ENCODE data around the gene STKLD1. TPM values are rescaled to one million over a fixed set of nuclear protein-coding genes. Genes with fewer than 3 reads are reported as not detected.

STKLD1 gene
- total RNA-seq, 2 experiments from 2014 or later, result 0.59 to 1.0 TPM

GRCh38 chr9:133401588-133401987 lies 25.4 kb downstream of the STKLD1 start:
- peaks cover 20% of the 10 kb centered on the region for H3K36me3 ChIP-seq (ENCODE audit: insufficient read depth, low read length)
- peaks cover 1% of the 10 kb centered on the region for H3K4me1 ChIP-seq (ENCODE audit: insufficient read depth, low read length)
- CTCF ChIA-PET, result no interaction called here
- intact Hi-C loops (cut with DNase I, micrococcal nuclease), result loop anchor here in 1 of 2 experiments (10.0 kb wide), 1 partner anchor 323 kb away; no protein-coding TSS in a partner anchor
- Mint-ChIP-seq H3K9me3 (no peaks in the 10 kb centered on the region), H3K27ac (no peak overlapping the region), H3K4me1 (ENCODE audit: low read depth) (peaks cover under 1% of the 10 kb centered on the region), H3K4me3 (no peak overlapping the region), H3K27me3 (no peaks in the 10 kb centered on the region), H3K36me3 (ENCODE audit: low read depth) (peaks cover 24% of the 10 kb centered on the region)
- H3K27ac ChIP-seq (ENCODE audit: low read depth in 1 of 2, low read length in 2 of 2), result no peak overlapping the region
- DNase-seq (no peak), ATAC-seq (ENCODE audit: poor library complexity) (no peak)
- POLR2A ChIA-PET, result no interaction called here
- TF ChIP-seq CTCF (IDR thresholded peaks at IDR 0.05), result no peak
- no peak overlapping the region for H3K4me3 ChIP-seq (ENCODE audit: low read length)
- no peaks in the 10 kb centered on the region for H3K27me3 ChIP-seq (ENCODE audit: control insufficient read depth in 1 of 2, insufficient read depth in 2 of 2, low read length in 2 of 2)
- no peaks in the 10 kb centered on the region for H3K9me3 ChIP-seq (ENCODE audit: control insufficient read depth in 1 of 2, insufficient read depth in 1 of 2, low read length in 2 of 2)

- H3K36me3 Mint-ChIP-seq (ENCODE audit: low read depth), result peaks cover 35% of the 10 kb centered on the region
- H3K4me1 Mint-ChIP-seq (ENCODE audit: low read depth), result peaks cover 6% of the 10 kb centered on the region
- intact Hi-C loops (cut with DNase I, micrococcal nuclease), result loop anchor here in 1 of 2 experiments (10.0 kb wide), 1 partner anchor 322 kb away; no protein-coding TSS in a partner anchor
- ChIA-PET CTCF (interaction anchor here (1.7 kb wide), 1 partner anchor 46 kb away, joined by 4 read pairs; the partner anchor contains the start of genes SURF1 and SURF2), POLR2A (no interaction called here)
- ATAC-seq (ENCODE audit: poor library complexity) (no peak), DNase-seq (no peak)
- no peaks in the 10 kb centered on the region for H3K9me3 ChIP-seq (ENCODE audit: control insufficient read depth in 1 of 2, insufficient read depth in 1 of 2, low read length in 2 of 2)
- H3K36me3 ChIP-seq (ENCODE audit: insufficient read depth, low read length), result peaks cover 29% of the 10 kb centered on the region
- H3K9me3 Mint-ChIP-seq, result no peaks in the 10 kb centered on the region
- peaks cover 9% of the 10 kb centered on the region for H3K4me1 ChIP-seq (ENCODE audit: insufficient read depth, low read length)
- H3K27ac ChIP-seq (ENCODE audit: low read depth in 1 of 2, low read length in 2 of 2), result no peak overlapping the region
- no peaks in the 10 kb centered on the region for H3K27me3 ChIP-seq (ENCODE audit: control insufficient read depth in 1 of 2, insufficient read depth in 2 of 2, low read length in 2 of 2)
- no peak overlapping the region for H3K27ac Mint-ChIP-seq
- TF ChIP-seq CTCF (IDR thresholded peaks at IDR 0.05), result no peak
- no peak overlapping the region for H3K4me3 Mint-ChIP-seq
- no peaks in the 10 kb centered on the region for H3K27me3 Mint-ChIP-seq
- no peak overlapping the region for H3K4me3 ChIP-seq (ENCODE audit: low read length)
Measured at GRCh38 chr9:133402689-133403088, 26.5 kb downstream of the STKLD1 start.

GRCh38 chr9:133403766-133404453 lies 27.7 kb downstream of the STKLD1 start:
- intact Hi-C loops (cut with DNase I, micrococcal nuclease), result loop anchor here (1.0 to 10.0 kb wide), 5 partner anchors 165 to 321 kb away; no protein-coding TSS in a partner anchor
- peak; percentile 80 for TF ChIP-seq CTCF (IDR thresholded peaks at IDR 0.05)
- Histone ChIP-seq H3K4me1 (ENCODE audit: insufficient read depth, low read length) (peaks cover 9% of the 10 kb centered on the region), H3K27ac (ENCODE audit: low read depth in 1 of 2, low read length in 2 of 2) (no peak overlapping the region), H3K27me3 (ENCODE audit: control insufficient read depth in 1 of 2, insufficient read depth in 2 of 2, low read length in 2 of 2) (no peaks in the 10 kb centered on the region), H3K4me3 (ENCODE audit: low read length) (no peak overlapping the region), H3K9me3 (ENCODE audit: control insufficient read depth in 1 of 2, insufficient read depth in 1 of 2, low read length in 2 of 2) (no peaks in the 10 kb centered on the region), H3K36me3 (ENCODE audit: insufficient read depth, low read length) (peaks cover 40% of the 10 kb centered on the region)
- Mint-ChIP-seq H3K4me1 (ENCODE audit: low read depth) (peaks cover 6% of the 10 kb centered on the region), H3K27ac (no peak overlapping the region), H3K4me3 (no peak overlapping the region), H3K9me3 (no peaks in the 10 kb centered on the region), H3K27me3 (no peaks in the 10 kb centered on the region), H3K36me3 (ENCODE audit: low read depth) (peaks cover 43% of the 10 kb centered on the region)
- peak; percentile 59 for ATAC-seq (ENCODE audit: poor library complexity)
- ChIA-PET CTCF (interaction anchor here (0.6 to 1.7 kb wide), 3 partner anchors 47 to 621 kb away, joined by 3 to 4 read pairs (median 3); partner anchors contain the start of genes BRD3OS, MED22, RPL7A and SURF1), POLR2A (no interaction called here)
- DNase-seq, result peak; percentile 44 to 79 (median 58)
